Cardiac fibroblast (primary cell): ENCODE measurements around the gene HOXB8.

Experiments used
- DNase-seq, 2 donors: peaks; one replicate each; pipeline versions ENCODE4 v3.0.0 to v3.0.0-alpha.2; 2010; ENCODE audit warnings: low read depth in 2 of 2
- H3K4me3 ChIP-seq, 2 donors: replicated peaks in 1 of 2; 1 replicate in 1 of 2; 2 replicates in 1 of 2; pipeline ENCODE4 v1.5.1; 2011; ENCODE audit warnings: low read depth in 2 of 2, low read length in 2 of 2, mild to moderate bottlenecking in 2 of 2, moderate library complexity in 1 of 2
- TF ChIP-seq, protein P1 (sequence below): IDR thresholded peaks from one replicate; pipeline ENCODE4 v1.5.1; 2011; ENCODE audit warnings: low read depth, mild to moderate bottlenecking, low read length, inconsistent platforms

The HOXB8 gene

DNA sequence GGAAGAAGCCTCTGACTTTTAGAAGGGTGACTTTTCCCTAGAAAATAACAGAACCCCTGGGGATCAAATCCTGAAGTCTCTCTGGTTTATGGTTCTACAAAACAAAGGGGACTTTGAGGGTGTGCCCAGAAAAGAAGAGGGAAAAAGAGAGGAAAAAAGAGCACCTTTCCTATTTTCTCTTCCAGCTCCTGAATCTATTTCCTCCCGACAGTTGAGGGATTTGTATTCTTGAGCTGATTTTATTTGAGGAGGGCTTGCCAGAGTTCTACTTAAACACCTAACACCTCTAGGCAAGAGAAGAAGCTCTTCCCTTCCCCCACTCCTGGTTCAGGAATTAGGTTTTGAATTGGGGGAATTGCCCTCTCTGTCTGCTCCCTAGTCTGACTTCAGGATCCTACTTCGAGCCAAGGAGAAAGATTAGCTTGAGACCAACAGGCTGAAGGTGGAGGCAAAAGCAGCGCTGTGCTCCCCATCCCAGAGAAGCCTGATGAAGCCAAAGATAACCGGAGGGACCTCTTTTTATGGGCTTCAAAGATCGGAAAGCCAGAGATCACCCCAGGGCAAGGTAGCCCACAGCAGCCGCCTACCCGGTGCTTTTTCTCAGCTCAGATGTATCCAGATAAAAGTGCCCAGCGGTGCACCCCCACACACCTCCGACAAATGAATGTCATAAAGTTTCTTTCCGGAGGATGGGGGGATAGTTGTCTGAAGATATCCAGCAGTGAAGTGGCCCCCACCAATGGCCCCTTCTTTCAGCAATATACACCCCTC lies 25.8 kb downstream of the HOXB8 start:
- no peak overlapping the region for H3K4me3 ChIP-seq
- no peak for DNase-seq
- TF ChIP-seq, protein P1, sequence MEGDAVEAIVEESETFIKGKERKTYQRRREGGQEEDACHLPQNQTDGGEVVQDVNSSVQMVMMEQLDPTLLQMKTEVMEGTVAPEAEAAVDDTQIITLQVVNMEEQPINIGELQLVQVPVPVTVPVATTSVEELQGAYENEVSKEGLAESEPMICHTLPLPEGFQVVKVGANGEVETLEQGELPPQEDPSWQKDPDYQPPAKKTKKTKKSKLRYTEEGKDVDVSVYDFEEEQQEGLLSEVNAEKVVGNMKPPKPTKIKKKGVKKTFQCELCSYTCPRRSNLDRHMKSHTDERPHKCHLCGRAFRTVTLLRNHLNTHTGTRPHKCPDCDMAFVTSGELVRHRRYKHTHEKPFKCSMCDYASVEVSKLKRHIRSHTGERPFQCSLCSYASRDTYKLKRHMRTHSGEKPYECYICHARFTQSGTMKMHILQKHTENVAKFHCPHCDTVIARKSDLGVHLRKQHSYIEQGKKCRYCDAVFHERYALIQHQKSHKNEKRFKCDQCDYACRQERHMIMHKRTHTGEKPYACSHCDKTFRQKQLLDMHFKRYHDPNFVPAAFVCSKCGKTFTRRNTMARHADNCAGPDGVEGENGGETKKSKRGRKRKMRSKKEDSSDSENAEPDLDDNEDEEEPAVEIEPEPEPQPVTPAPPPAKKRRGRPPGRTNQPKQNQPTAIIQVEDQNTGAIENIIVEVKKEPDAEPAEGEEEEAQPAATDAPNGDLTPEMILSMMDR = no peak

DNA sequence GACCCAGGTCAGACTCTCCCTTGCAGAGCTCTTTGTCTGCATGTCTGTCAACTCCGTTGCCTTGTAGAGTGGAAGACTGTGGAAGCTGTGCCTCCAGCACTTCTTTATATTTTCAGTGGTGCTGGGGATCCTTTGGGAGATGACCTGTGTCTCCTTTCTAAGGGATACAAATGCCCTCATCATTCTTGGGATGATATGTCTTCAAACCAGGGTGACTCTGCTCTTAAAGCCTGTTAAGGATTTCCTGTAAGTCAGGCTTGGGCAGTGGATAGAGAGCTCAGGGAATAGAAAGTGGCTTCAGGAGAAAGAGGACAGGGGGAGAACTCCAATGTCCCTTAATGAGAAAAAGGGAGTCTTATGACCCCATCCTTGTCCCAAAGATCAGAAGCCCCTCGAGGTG lies 26.6 kb downstream of the HOXB8 start:
- no peak overlapping the region for H3K4me3 ChIP-seq
- DNase-seq = no peak
- TF ChIP-seq, protein P1 = no peak

DNA sequence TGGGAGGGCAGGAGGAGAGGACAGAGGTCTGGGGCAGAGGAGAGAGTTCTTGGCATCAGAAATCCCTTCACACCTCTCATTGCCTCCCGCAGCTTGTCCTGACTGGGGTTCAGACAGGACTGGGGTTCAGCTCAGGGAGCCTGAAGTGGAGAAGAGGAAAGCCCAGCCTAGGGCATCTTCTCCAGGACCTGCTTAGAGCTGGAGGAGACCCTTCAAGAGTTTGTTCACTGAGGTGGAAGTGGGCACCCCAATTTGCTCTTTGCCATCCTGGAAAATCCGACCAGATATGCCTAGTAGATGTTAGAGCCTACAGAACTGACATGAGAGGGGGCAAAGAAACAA lies 27.0 kb downstream of the HOXB8 start:
- TF ChIP-seq, protein P1 = no peak
- DNase-seq = no peak
- H3K4me3 ChIP-seq = no peak overlapping the region

DNA sequence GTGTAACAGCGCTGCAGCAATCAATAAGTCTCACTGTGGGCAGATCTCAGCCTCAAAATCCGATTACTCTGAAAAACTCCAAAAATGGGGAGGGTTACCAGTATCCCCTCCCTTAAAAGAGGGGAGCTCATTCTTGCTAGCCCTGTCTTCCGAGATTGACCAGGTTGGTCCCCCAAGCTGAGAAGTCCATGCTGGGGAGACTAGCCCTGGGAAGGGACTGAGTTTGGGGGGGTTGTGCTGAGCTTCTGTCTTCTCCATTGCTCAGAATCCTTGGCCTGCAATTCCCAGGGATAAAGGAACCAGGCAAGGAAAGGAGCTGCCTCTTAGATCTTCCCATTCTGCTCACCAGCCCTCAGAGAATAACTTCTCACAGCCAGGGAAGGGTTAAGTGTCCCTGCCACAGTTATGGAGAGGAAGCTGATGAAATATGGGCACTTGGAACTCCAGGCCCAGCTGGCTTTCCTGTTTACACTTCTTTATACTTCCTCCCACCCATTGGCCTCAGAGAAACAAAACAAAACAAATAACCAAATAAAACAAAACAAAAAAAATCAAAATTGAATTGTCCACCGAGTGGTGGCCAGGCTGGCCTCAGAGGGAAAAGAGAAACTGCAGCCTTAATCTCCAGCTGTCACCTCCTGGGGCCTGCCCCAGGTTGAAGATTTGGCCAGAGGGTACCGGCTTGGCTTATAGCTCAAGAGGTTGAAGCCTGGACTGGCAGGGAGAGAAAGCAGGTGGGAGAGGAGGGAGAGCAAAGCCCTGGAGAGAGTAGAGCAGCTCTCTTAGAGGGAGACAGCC lies 27.6 kb downstream of the HOXB8 start:
- TF ChIP-seq, protein P1 = no peak
- no peak overlapping the region for H3K4me3 ChIP-seq
- DNase-seq = no peak

DNA sequence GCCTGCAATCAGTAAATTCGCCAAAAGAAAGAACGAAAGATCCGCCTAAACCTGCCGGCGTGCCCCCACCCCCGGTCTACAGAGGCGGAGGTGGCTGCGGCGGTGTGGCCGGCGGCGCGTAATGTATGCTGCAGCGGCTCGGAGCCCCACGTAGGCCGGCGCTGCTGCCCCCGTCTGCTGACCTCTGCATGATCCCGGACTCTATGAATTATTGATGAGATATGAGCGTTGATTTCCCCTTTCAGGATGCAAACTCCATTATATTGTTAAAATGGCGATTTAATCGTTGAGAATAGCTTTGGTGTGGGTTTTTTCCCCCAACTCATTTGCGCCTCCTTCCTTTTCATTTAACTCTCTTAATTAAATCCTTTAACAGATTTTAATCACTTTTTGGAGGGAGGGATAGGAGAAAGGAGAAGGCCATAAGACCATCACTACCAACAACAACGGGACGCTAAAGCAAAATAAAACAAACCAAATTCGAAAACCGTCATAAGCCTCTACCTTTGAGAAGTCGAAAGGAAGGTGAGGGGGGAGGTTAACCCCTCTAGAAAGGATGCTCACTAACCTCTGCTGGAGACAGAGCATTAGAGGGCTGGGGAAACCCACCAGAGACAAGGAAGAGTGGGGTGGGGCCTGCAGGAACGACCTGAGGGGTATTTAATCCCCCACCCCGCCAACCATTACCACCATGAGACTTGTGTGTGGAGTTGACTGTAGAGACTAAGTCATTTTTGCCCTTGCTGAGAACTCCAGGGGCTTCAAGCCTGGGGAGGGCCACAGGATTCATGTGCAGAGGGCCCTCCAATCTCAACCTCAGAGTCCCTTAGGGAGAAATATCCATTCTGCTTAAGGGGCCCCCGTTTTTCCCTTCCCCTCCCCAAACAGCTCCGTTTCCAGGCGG lies 28.5 kb downstream of the HOXB8 start:
- TF ChIP-seq, protein P1 = no peak
- H3K4me3 ChIP-seq = no peak overlapping the region
- DNase-seq = no peak

DNA sequence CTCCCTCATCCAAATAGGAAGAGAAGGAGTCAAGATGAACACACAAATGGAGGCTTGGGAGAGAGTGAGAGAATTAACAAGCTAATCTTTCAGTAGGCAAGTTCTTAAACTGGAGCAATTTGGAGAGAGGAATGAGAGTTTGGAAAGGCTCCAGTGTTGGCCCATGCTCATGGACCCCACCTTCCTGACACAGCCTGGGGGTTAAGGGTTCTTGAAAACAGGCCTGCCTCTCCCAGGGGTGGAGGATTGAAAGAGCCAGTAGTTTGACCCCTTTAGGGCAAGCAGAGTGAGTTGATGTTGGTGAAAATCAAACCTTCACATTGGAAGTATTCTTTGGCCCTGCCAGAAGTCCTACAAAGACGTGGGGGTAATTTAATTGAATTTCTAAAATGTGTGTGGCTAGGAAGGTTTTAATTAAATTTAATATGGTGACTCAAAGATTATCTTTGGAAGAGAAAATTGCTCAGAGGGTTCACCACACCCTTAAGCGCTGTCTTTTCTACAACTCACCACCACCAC lies 30.8 kb downstream of the HOXB8 start:
- DNase-seq = no peak
- H3K4me3 ChIP-seq = no peak overlapping the region
- TF ChIP-seq, protein P1 = no peak
